GM19351 (cell line): ENCODE data around the gene RBM45.
"Not testable (repeated sequence)": the region's sequence is repeated elsewhere in the genome, so short reads cannot be mapped to it uniquely, and the experiment has no call there.

Experiments used
- ATAC-seq: cut with Tn5 transposase; IDR thresholded peaks from one replicate; pipeline ENCODE4 v1.9.1; 2021; ENCODE audit warnings: mild to moderate bottlenecking, moderate library complexity; ENCODE audit not compliant: unreplicated experiment

RBM45 gene

GRCh38 chr2:178106053-178106452 lies 6.2 kb upstream of the RBM45 start:
- ATAC-seq, result no peak

GRCh38 chr2:178108176-178108575 lies 4.1 kb upstream of the RBM45 start:
- ATAC-seq, result no peak

GRCh38 chr2:178109813-178110212 lies 2.4 kb upstream of the RBM45 start:
- no peak for ATAC-seq

GRCh38 chr2:178110681-178111080 lies 1.6 kb upstream of the RBM45 start:
- ATAC-seq, result no peak

- peak; percentile 0 for ATAC-seq
Measured at GRCh38 chr2:178111743-178112142, 494 bp upstream of the RBM45 start.

- ATAC-seq, result peak; percentile 41
Measured at GRCh38 chr2:178114462-178114861, 2.2 kb downstream of the RBM45 start.

GRCh38 chr2:178115271-178115670 lies 3.0 kb downstream of the RBM45 start:
- ATAC-seq, result no peak

- ATAC-seq, result no peak
Measured at GRCh38 chr2:178117725-178118124, 5.5 kb downstream of the RBM45 start.

- ATAC-seq, result no peak
Measured at GRCh38 chr2:178119179-178119922, 7.1 kb downstream of the RBM45 start.

- no peak for ATAC-seq
Measured at GRCh38 chr2:178123163-178123562, 10.9 kb downstream of the RBM45 start.

- no peak for ATAC-seq
Measured at GRCh38 chr2:178125125-178125524, 12.9 kb downstream of the RBM45 start.

- no peak for ATAC-seq
Measured at GRCh38 chr2:178125862-178126261, 13.6 kb downstream of the RBM45 start.

GRCh38 chr2:178128836-178129630 lies 16.8 kb downstream of the RBM45 start:
- no peak for ATAC-seq

GRCh38 chr2:178136321-178137025 lies 24.2 kb downstream of the RBM45 start:
- ATAC-seq, result no peak

GRCh38 chr2:178142274-178143065 lies 30.2 kb downstream of the RBM45 start:
- no peak for ATAC-seq

GRCh38 chr2:178143481-178143880 lies 31.2 kb downstream of the RBM45 start:
- no peak for ATAC-seq

GRCh38 chr2:178152033-178152432 lies 39.8 kb downstream of the RBM45 start:
- ATAC-seq, result no peak

- ATAC-seq, result no peak
Measured at GRCh38 chr2:178152542-178152941, 40.3 kb downstream of the RBM45 start.

- ATAC-seq, result no peak
Measured at GRCh38 chr2:178152977-178153376, 40.7 kb downstream of the RBM45 start.

- ATAC-seq, result not testable (repeated sequence)
Measured at GRCh38 chr2:178153878-178154277, 41.6 kb downstream of the RBM45 start.

GRCh38 chr2:178155524-178155923 lies 43.3 kb downstream of the RBM45 start:
- ATAC-seq, result no peak
